HEK293T (cell line): Measurements from ENCODE around the gene TNNI3.

Experiments used
- ELF4 ChIP-seq: fragments of 450-650 bp; IDR thresholded peaks from 2 replicates; pipeline ENCODE4 v1.6.1; 2017; ENCODE audit warnings: antibody characterized with exemption
- FOXK2 ChIP-seq: fragments of 450-650 bp; IDR thresholded peaks from 2 replicates; pipeline ENCODE4 v1.6.1; 2016; ENCODE audit warnings: mild to moderate bottlenecking
- SUZ12 ChIP-seq: fragments of 450-650 bp; IDR thresholded peaks from 2 replicates; pipeline ENCODE4 v1.6.1; 2016; ENCODE audit warnings: mild to moderate bottlenecking

DNA sequence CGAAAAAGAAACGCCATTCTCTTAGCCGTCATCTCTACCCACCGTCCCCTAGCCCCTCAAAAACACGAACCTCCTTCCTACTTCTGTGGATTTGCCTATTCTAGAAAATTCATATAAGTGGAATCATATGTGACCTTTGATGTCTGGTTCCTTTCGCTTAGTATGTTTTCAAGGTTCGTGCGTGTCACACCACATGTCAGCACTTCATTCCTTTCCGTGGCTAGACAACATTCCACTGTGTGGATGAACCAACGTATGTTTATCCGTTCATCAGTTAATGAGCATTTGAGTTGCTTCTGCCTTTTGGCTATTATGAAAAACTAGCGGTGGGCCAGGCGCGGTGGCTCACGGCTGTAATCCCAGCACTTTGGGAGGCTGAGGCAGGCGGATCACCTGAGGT, 26.1 kb downstream of the TNNI3 start:
- TF ChIP-seq SUZ12, result no peak
- TF ChIP-seq FOXK2, result no peak
- no peak for TF ChIP-seq ELF4
